Neural progenitor cell (in vitro differentiated cells): ENCODE results near the gene PIGN. TPM values are rescaled to one million over a fixed set of nuclear protein-coding genes. Genes with fewer than 3 reads are reported as not detected.

Experiments used
- DNase-seq: peaks from one replicate; pipeline ENCODE4 v3.0.0-alpha.2; 2016; ENCODE audit warnings: low spot score
- H2AFZ ChIP-seq: fragments of 200-600 bp; sonication (generic); replicated peaks from 2 replicates; pipeline ENCODE4 v1.6.1; 2016; ENCODE audit warnings: antibody characterized with exemption
- H3F3A ChIP-seq: fragments of 200-600 bp; sonication (generic); 2 replicates; pipeline ENCODE4 v1.6.1; 2016; ENCODE audit warnings: antibody characterized with exemption, low read depth
- H3K27ac ChIP-seq: fragments of 200-600 bp; sonication (generic); 2 replicates; pipeline ENCODE4 v1.5.1; 2016; ENCODE audit warnings: mild to moderate bottlenecking
- H3K27me3 ChIP-seq: fragments of 200-600 bp; sonication (generic); 2 replicates; pipeline ENCODE4 v1.6.1; 2016; ENCODE audit warnings: mild to moderate bottlenecking, moderate library complexity
- H3K36me3 ChIP-seq: fragments of 200-600 bp; sonication (generic); 2 replicates; pipeline ENCODE4 v1.5.1; 2016
- H3K4me1 ChIP-seq: fragments of 200-600 bp; sonication (generic); 2 replicates; pipeline ENCODE4 v1.6.1; 2016; ENCODE audit warnings: mixed run types
- H3K4me2 ChIP-seq: fragments of 200-600 bp; sonication (generic); 2 replicates; pipeline ENCODE4 v1.6.1; 2016
- H3K4me3 ChIP-seq: fragments of 200-600 bp; sonication (generic); 2 replicates; pipeline ENCODE4 v1.5.1; 2016
- H3K79me2 ChIP-seq: fragments of 200-600 bp; sonication (generic); 2 replicates; pipeline ENCODE4 v1.6.1; 2016; ENCODE audit warnings: low read depth
- H3K9ac ChIP-seq: fragments of 200-600 bp; sonication (generic); 2 replicates; pipeline ENCODE4 v1.6.1; 2016
- H3K9me3 ChIP-seq: fragments of 200-600 bp; sonication (generic); 2 replicates; pipeline ENCODE4 v1.5.1; 2016; ENCODE audit warnings: low read depth
- H4K20me1 ChIP-seq: fragments of 200-600 bp; sonication (generic); 2 replicates; pipeline ENCODE4 v1.6.1; 2016; ENCODE audit warnings: low read depth
- H3K27ac Mint-ChIP-seq: 3 replicates; pipeline ENCODE4 v1.8.0; 2021; ENCODE audit warnings: mixed read lengths
- H3K27me3 Mint-ChIP-seq: 2 replicates; pipeline ENCODE4 v1.8.0; 2022; ENCODE audit warnings: low read depth, mild to moderate bottlenecking, inconsistent platforms, moderate library complexity, mixed read lengths; ENCODE audit not compliant: insufficient read depth
- H3K36me3 Mint-ChIP-seq: 3 replicates; pipeline ENCODE4 v1.8.0; 2021; ENCODE audit warnings: mixed read lengths
- H3K4me1 Mint-ChIP-seq: 3 replicates; pipeline ENCODE4 v1.8.0; 2021; ENCODE audit warnings: mixed read lengths
- H3K4me3 Mint-ChIP-seq: 3 replicates; pipeline ENCODE4 v1.8.0; 2021; ENCODE audit warnings: mild to moderate bottlenecking, moderate library complexity, mixed read lengths
- H3K9me3 Mint-ChIP-seq: 3 replicates; pipeline ENCODE4 v1.8.0; 2020; ENCODE audit warnings: mixed read lengths
- EZH2 ChIP-seq: fragments of 200-600 bp; sonication (generic); IDR thresholded peaks from 2 replicates; pipeline ENCODE4 v1.6.1; 2017; ENCODE audit warnings: antibody characterized with exemption, mild to moderate bottlenecking, moderate library complexity
- EZH2phosphoT487 ChIP-seq: fragments of 200-600 bp; sonication (generic); IDR thresholded peaks from 2 replicates; pipeline ENCODE4 v1.6.1; 2017; ENCODE audit warnings: antibody characterized with exemption
- total RNA-seq: library from RNA; depleted of rRNA; stranded (reverse); fragments of >200 nt; gene quantifications from 2 replicates; pipeline ENCODE4 v1.2.3, GENCODE V29; 2015; ENCODE audit warnings: low replicate concordance
- TF ChIP-seq, protein P1 (sequence below): fragments of 200-600 bp; sonication (generic); IDR thresholded peaks from 2 replicates; pipeline ENCODE4 v1.5.1; 2017; ENCODE audit warnings: antibody characterized with exemption, mild to moderate bottlenecking

The PIGN gene
- total RNA-seq, 1 donor from 2014 or later = 48.9 TPM

DNA sequence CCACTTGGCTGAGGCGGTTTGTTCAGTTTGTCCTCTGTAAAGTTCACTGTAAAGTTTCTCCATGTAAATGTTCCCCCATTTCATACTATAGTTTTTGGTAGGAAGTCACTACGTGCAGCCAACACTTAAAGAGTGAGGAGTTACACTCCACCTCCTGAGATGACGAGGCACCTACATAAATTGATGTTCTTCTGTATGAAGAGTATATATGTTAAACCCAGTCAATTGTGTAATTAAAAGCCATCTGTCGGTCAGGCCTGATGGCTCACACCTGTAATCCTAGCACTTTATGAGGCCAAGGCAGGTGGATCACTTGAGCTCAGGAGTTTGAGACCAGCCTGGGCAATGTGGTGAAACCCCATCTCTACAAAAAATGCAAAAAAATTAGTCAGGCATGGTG is 7.6 kb downstream of the PIGN start:
- TF ChIP-seq EZH2 = no peak
- no peak for TF ChIP-seq EZH2phosphoT487
- TF ChIP-seq, protein P1, sequence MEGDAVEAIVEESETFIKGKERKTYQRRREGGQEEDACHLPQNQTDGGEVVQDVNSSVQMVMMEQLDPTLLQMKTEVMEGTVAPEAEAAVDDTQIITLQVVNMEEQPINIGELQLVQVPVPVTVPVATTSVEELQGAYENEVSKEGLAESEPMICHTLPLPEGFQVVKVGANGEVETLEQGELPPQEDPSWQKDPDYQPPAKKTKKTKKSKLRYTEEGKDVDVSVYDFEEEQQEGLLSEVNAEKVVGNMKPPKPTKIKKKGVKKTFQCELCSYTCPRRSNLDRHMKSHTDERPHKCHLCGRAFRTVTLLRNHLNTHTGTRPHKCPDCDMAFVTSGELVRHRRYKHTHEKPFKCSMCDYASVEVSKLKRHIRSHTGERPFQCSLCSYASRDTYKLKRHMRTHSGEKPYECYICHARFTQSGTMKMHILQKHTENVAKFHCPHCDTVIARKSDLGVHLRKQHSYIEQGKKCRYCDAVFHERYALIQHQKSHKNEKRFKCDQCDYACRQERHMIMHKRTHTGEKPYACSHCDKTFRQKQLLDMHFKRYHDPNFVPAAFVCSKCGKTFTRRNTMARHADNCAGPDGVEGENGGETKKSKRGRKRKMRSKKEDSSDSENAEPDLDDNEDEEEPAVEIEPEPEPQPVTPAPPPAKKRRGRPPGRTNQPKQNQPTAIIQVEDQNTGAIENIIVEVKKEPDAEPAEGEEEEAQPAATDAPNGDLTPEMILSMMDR = no peak
- H3K27ac Mint-ChIP-seq = no peak overlapping the region
- no peak overlapping the region for H3K4me3 ChIP-seq

DNA sequence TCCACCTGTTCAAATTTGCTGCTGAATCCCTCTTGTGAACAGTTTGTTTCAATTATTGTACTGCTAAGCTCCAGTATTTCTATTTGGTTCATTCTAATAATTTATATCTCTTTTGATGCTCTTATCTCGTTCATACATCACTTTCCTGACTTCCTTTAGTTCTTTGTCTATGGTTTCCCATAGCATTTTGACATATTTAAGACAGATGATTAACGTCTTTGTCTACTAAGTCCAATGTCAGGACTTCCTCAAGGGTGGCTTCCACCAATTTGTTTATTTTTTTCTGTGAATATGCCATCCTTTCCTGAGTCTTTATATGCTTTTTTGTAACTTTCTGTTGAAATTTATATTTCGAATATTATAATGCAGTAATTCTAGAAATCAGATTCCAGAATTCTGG is 9.6 kb downstream of the PIGN start:
- H3K36me3 Mint-ChIP-seq = no peaks in the 10 kb centered on the region
- DNase-seq = no peak

More for the DNA sequence above, 7.6 kb downstream of the PIGN start:
- Histone ChIP-seq H3K79me2 (peaks cover 29% of the 10 kb centered on the region), H2AFZ (no peak overlapping the region), H3F3A (no peaks in the 10 kb centered on the region), H3K27ac (no peak overlapping the region), H3K36me3 (no peaks in the 10 kb centered on the region), H3K4me1 (no peaks in the 10 kb centered on the region), H3K9ac (no peak overlapping the region), H3K9me3 (no peaks in the 10 kb centered on the region), H3K4me2 (no peak overlapping the region), H4K20me1 (peaks cover 8% of the 10 kb centered on the region), H3K27me3 (no peaks in the 10 kb centered on the region)
- Mint-ChIP-seq H3K36me3 (no peaks in the 10 kb centered on the region), H3K9me3 (no peaks in the 10 kb centered on the region), H3K4me3 (no peak overlapping the region), H3K27me3 (no peaks in the 10 kb centered on the region), H3K4me1 (peaks cover 3% of the 10 kb centered on the region)
- DNase-seq = no peak

DNA sequence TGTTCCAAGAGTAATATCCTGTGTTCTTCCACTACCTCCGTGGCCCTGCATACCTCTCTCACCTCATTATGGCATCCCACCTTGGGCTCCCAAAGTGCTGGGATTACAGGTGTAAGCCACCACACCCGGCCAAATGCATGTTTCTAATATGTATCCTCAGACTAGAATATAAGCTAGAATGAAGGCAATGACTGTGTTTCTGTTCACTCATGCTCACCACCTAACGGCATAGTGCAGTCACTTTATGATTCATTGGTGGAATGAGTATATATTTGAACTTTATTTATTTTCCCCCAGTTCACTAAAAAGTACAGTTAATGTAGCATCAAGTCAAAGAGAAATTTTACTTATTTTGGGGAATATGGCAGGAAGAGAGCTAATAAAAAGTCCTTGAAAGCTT is 11.3 kb downstream of the PIGN start:
- H4K20me1 ChIP-seq = peaks cover 4% of the 10 kb centered on the region
- no peaks in the 10 kb centered on the region for H3F3A ChIP-seq
- H3K4me2 ChIP-seq = no peak overlapping the region
- TF ChIP-seq EZH2phosphoT487 (no peak), EZH2 (no peak)
- TF ChIP-seq, protein P1 = no peak
- H3K36me3 ChIP-seq = no peaks in the 10 kb centered on the region
- Mint-ChIP-seq H3K27ac (no peak overlapping the region), H3K36me3 (no peaks in the 10 kb centered on the region), H3K4me3 (no peak overlapping the region), H3K27me3 (no peaks in the 10 kb centered on the region), H3K4me1 (no peaks in the 10 kb centered on the region), H3K9me3 (no peaks in the 10 kb centered on the region)
- no peak overlapping the region for H3K27ac ChIP-seq
- H2AFZ ChIP-seq = no peak overlapping the region
- no peaks in the 10 kb centered on the region for H3K27me3 ChIP-seq
- no peaks in the 10 kb centered on the region for H3K4me1 ChIP-seq
- no peaks in the 10 kb centered on the region for H3K9me3 ChIP-seq
- no peak for DNase-seq
- H3K79me2 ChIP-seq = peaks cover 7% of the 10 kb centered on the region
- H3K9ac ChIP-seq = no peak overlapping the region
- H3K4me3 ChIP-seq = no peak overlapping the region

More for the DNA sequence above, 9.6 kb downstream of the PIGN start:
- Histone ChIP-seq H3K27ac (no peak overlapping the region), H3K79me2 (peaks cover 17% of the 10 kb centered on the region), H3K36me3 (no peaks in the 10 kb centered on the region), H3F3A (no peaks in the 10 kb centered on the region), H3K4me2 (no peak overlapping the region), H3K9ac (no peak overlapping the region), H2AFZ (no peak overlapping the region), H3K27me3 (no peaks in the 10 kb centered on the region), H3K9me3 (no peaks in the 10 kb centered on the region), H3K4me1 (no peaks in the 10 kb centered on the region), H3K4me3 (no peak overlapping the region), H4K20me1 (peaks cover 4% of the 10 kb centered on the region)
- no peak overlapping the region for H3K4me3 Mint-ChIP-seq
- H3K4me1 Mint-ChIP-seq = no peaks in the 10 kb centered on the region
- H3K27ac Mint-ChIP-seq = no peak overlapping the region
- H3K27me3 Mint-ChIP-seq = no peaks in the 10 kb centered on the region
- H3K9me3 Mint-ChIP-seq = no peaks in the 10 kb centered on the region
- TF ChIP-seq EZH2phosphoT487 (no peak), EZH2 (no peak)
- TF ChIP-seq, protein P1 = no peak
